Cardiac fibroblast (primary cell): ENCODE measurements around the gene FMN1.

ENCODE experiments used
- DNase-seq, 2 donors: peaks; one replicate each; pipeline versions ENCODE4 v3.0.0 to v3.0.0-alpha.2; 2010; ENCODE audit warnings: low read depth in 2 of 2
- H3K4me3 ChIP-seq, 2 donors: replicated peaks in 1 of 2; 1 replicate in 1 of 2; 2 replicates in 1 of 2; pipeline ENCODE4 v1.5.1; 2011; ENCODE audit warnings: low read depth in 2 of 2, low read length in 2 of 2, mild to moderate bottlenecking in 2 of 2, moderate library complexity in 1 of 2
- TF ChIP-seq, protein P1 (sequence below): IDR thresholded peaks from one replicate; pipeline ENCODE4 v1.5.1; 2011; ENCODE audit warnings: low read depth, mild to moderate bottlenecking, low read length, inconsistent platforms

The FMN1 gene

DNA sequence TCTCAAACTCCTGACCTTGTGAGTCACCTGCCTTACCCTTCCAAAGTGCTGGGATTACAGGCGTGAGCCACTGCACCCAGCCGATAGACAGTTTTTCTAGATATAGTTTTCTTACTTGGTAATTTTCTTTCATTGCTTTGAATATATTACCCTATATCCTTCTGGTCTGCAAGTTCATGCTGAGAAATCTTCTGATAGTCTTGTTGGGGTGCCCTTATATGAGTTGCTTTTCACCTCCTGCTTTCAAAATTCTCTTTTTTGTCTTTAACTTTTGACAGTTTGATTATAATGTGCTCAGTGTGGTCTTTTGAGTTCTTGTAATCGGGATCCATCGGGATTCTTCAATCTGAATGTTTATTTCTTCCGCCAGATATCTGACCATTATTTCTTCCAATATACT lies 259.4 kb downstream of the FMN1 start:
- no peak for DNase-seq
- TF ChIP-seq, protein P1, sequence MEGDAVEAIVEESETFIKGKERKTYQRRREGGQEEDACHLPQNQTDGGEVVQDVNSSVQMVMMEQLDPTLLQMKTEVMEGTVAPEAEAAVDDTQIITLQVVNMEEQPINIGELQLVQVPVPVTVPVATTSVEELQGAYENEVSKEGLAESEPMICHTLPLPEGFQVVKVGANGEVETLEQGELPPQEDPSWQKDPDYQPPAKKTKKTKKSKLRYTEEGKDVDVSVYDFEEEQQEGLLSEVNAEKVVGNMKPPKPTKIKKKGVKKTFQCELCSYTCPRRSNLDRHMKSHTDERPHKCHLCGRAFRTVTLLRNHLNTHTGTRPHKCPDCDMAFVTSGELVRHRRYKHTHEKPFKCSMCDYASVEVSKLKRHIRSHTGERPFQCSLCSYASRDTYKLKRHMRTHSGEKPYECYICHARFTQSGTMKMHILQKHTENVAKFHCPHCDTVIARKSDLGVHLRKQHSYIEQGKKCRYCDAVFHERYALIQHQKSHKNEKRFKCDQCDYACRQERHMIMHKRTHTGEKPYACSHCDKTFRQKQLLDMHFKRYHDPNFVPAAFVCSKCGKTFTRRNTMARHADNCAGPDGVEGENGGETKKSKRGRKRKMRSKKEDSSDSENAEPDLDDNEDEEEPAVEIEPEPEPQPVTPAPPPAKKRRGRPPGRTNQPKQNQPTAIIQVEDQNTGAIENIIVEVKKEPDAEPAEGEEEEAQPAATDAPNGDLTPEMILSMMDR: no peak
- no peak overlapping the region for H3K4me3 ChIP-seq

DNA sequence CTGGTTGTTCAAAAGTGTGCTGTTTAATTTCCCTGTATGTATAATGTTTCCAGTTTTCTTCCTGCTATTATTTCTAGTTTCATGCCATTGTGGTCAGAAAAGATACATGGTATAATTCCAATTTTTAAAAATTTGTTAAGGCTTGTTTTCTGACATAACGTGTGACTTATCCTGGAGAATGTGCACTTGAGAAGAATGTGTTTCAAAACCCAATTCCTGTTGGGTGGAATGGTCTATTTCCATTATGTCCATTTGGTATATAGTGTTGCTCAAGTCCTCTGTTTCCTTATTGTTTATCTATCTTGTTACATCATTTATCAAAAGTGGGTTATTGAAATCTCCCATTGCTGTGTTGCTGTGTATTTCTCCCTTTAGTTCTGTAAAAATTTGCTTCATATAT lies 261.3 kb downstream of the FMN1 start:
- DNase-seq: no peak
- no peak overlapping the region for H3K4me3 ChIP-seq
- TF ChIP-seq, protein P1: no peak

DNA sequence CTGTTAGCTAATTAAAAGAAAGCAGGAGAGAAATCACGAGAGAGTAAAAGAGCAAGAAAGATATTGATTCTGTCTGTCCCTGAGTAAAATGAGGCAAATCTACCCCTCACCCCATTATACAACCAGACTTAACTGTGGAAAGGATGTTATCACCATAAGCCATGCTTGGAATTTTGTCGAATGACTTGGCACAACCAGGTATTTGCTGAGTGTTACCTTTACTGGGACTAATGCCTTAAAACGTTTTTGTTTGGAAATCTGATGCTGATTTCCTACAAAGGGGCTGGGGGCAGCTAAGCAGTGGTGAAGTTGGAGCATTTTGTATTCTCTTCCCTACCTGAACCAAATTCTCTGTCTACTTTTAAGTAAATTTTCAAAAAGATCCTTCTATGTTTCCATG lies 265.6 kb downstream of the FMN1 start:
- DNase-seq: no peak
- TF ChIP-seq, protein P1: no peak
- no peak overlapping the region for H3K4me3 ChIP-seq

DNA sequence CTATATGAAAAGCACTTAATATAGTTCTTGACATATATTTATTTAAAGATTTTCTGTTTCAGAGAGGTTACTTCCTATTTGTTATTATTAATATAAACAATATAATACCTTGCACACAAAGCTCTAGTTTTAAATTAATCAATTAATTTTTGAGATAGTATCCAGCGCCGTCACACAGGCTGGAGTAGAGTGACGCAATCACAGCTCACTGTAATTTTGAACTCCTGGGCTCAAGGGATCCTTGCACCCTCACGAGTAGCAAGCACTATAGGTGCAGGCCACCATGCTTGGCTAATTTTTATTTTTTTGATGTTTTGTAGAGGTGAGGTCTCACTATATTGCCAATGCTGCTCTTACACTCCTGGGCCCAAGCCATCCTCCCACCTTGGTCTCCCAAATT lies 267.4 kb downstream of the FMN1 start:
- TF ChIP-seq, protein P1: no peak
- DNase-seq: no peak
- no peak overlapping the region for H3K4me3 ChIP-seq

DNA sequence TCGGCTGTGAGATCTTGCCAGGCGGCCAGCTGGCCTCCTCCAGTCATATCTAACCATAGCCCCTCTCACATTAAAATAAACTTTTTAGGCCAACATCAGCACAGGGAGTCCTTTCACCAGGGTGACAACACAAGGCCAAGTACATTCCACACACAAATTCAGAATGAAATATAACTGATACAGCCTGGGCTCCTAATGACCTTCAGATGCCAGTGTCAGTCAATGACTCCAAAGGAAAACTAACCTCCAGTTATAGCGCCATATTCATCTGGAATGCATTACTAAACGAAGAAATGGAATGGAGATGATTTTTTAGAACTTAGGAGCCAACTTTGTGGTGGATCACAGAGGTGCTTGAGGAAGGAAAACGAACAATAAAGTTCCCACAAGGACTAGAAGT lies 271.3 kb downstream of the FMN1 start:
- no peak for DNase-seq
- TF ChIP-seq, protein P1: no peak
- no peak overlapping the region for H3K4me3 ChIP-seq

DNA sequence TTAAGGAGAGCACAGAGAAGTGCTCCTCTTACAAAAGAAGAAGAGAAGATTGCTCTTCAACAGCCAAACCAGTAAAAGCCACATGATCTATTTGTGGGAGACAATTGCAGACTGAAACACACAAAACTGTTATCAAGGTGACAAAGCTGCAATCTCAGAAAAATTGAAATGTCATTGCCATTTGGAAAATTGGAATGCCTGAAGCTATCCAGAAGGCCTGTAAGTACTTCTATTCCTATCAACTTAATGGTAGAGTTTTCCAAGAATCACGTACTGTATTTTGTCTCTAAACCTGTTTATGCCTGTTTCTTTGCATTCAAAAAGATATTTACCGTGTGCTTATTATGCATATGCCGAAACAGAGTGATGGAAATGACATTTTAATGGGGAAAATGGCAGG lies 272.0 kb downstream of the FMN1 start:
- no peak overlapping the region for H3K4me3 ChIP-seq
- DNase-seq: no peak
- TF ChIP-seq, protein P1: no peak

DNA sequence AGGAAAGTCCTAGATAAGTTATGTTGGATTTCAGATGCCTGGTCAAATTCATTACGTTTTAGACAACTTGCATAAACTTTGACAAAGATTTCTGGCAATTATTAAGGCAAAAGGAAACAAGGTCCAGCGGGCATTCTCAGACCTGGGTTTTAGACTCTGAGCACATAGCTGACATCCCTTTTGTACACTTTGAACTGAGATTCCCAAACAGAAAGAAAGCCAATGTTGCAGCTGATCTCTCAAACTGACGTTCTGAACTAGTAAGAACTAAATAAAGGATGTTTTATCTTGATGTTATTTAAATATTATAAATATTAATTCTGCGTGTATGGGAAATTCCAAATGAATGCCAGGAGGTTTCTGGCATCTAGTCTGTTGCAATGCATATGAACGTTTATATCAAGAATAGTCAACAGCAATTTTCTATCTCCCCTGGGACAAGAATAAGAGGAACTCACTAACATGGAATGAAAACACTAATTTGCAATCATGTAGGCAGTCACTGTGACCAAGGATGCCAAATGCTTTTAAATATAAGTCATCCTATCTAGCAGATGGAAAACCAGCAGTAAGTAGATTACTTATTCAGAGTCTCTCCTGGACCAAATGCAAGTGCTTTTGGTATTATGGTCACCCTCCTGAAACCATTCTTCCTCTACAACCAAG lies 274.6 kb downstream of the FMN1 start:
- H3K4me3 ChIP-seq: no peak overlapping the region
- DNase-seq: peak; percentile 94 to 99
- TF ChIP-seq, protein P1: no peak
